Mononuclear cell (primary cell): ENCODE data around the gene SPO11. TPM values are rescaled to one million over a fixed set of nuclear protein-coding genes. Genes with fewer than 3 reads are reported as not detected.

Experiments used
- H3K27me3 ChIP-seq: 2 replicates; pipeline ENCODE4 v1.6.0; 2011; ENCODE audit warnings: low read length, control low read depth; ENCODE audit not compliant: insufficient read depth
- H3K4me1 ChIP-seq: 2 replicates; pipeline ENCODE4 v1.5.1; 2011; ENCODE audit warnings: mild to moderate bottlenecking, low read length, control low read depth; ENCODE audit not compliant: insufficient read depth
- H3K4me3 ChIP-seq: 2 replicates; pipeline ENCODE4 v1.5.1; 2011; ENCODE audit warnings: mild to moderate bottlenecking, low read length, moderate library complexity
- H3K9me3 ChIP-seq: 2 replicates; pipeline ENCODE4 v1.5.1; 2011; ENCODE audit warnings: low read depth, mild to moderate bottlenecking, control low read depth, low read length
- total RNA-seq: library from RNA; depleted of rRNA; stranded (reverse); fragments of >200 nt; gene quantifications from one replicate; pipeline ENCODE4 v1.2.3, GENCODE V29; 2012

The SPO11 gene
- total RNA-seq, 1 donor = not detected

- Histone ChIP-seq H3K4me3 (no peak overlapping the region), H3K27me3 (peaks cover 2% of the 10 kb centered on the region), H3K9me3 (no peaks in the 10 kb centered on the region), H3K4me1 (no peaks in the 10 kb centered on the region)
Measured at GRCh38 chr20:57317789-57318371, 11.7 kb upstream of the SPO11 start.

- Histone ChIP-seq H3K9me3 (no peaks in the 10 kb centered on the region), H3K4me3 (no peak overlapping the region), H3K27me3 (peaks cover 9% of the 10 kb centered on the region), H3K4me1 (no peaks in the 10 kb centered on the region)
Measured at GRCh38 chr20:57319584-57319983, 10.0 kb upstream of the SPO11 start.

GRCh38 chr20:57320358-57320757 lies 9.2 kb upstream of the SPO11 start:
- no peaks in the 10 kb centered on the region for H3K4me1 ChIP-seq
- H3K9me3 ChIP-seq = no peaks in the 10 kb centered on the region
- no peak overlapping the region for H3K4me3 ChIP-seq
- H3K27me3 ChIP-seq = peaks cover 16% of the 10 kb centered on the region

GRCh38 chr20:57321142-57321541 lies 8.5 kb upstream of the SPO11 start:
- Histone ChIP-seq H3K27me3 (peaks cover 17% of the 10 kb centered on the region), H3K4me3 (no peak overlapping the region), H3K9me3 (no peaks in the 10 kb centered on the region), H3K4me1 (no peaks in the 10 kb centered on the region)

GRCh38 chr20:57322476-57322875 lies 7.1 kb upstream of the SPO11 start:
- Histone ChIP-seq H3K27me3 (peaks cover 17% of the 10 kb centered on the region), H3K9me3 (no peaks in the 10 kb centered on the region), H3K4me3 (no peak overlapping the region), H3K4me1 (no peaks in the 10 kb centered on the region)

- Histone ChIP-seq H3K27me3 (peaks cover 17% of the 10 kb centered on the region), H3K9me3 (no peaks in the 10 kb centered on the region), H3K4me3 (no peak overlapping the region)
Measured at GRCh38 chr20:57323034-57323433, 6.6 kb upstream of the SPO11 start.

GRCh38 chr20:57325632-57326356 lies 3.8 kb upstream of the SPO11 start:
- Histone ChIP-seq H3K4me3 (no peak overlapping the region), H3K9me3 (no peaks in the 10 kb centered on the region), H3K27me3 (peaks cover 26% of the 10 kb centered on the region), H3K4me1 (no peaks in the 10 kb centered on the region)

More at GRCh38 chr20:57323034-57323433, 6.6 kb upstream of the SPO11 start:
- no peaks in the 10 kb centered on the region for H3K4me1 ChIP-seq

- no peak overlapping the region for H3K4me3 ChIP-seq
- H3K9me3 ChIP-seq = no peaks in the 10 kb centered on the region
- H3K4me1 ChIP-seq = no peaks in the 10 kb centered on the region
- peaks cover 36% of the 10 kb centered on the region for H3K27me3 ChIP-seq
Measured at GRCh38 chr20:57326667-57327455, 2.7 kb upstream of the SPO11 start.

GRCh38 chr20:57327820-57328219 lies 1.8 kb upstream of the SPO11 start:
- no peaks in the 10 kb centered on the region for H3K9me3 ChIP-seq
- no peak overlapping the region for H3K4me3 ChIP-seq
- H3K4me1 ChIP-seq = no peaks in the 10 kb centered on the region
- peaks cover 43% of the 10 kb centered on the region for H3K27me3 ChIP-seq

- Histone ChIP-seq H3K4me3 (no peak overlapping the region), H3K9me3 (no peaks in the 10 kb centered on the region), H3K4me1 (no peaks in the 10 kb centered on the region), H3K27me3 (peaks cover 34% of the 10 kb centered on the region)
Measured at GRCh38 chr20:57330998-57331397, 1.4 kb downstream of the SPO11 start.

GRCh38 chr20:57332105-57333089 lies 2.8 kb downstream of the SPO11 start:
- H3K9me3 ChIP-seq = no peaks in the 10 kb centered on the region
- H3K4me3 ChIP-seq = no peak overlapping the region
- no peaks in the 10 kb centered on the region for H3K4me1 ChIP-seq
- peaks cover 44% of the 10 kb centered on the region for H3K27me3 ChIP-seq

GRCh38 chr20:57335392-57335791 lies 5.8 kb downstream of the SPO11 start:
- Histone ChIP-seq H3K9me3 (no peaks in the 10 kb centered on the region), H3K4me3 (no peak overlapping the region), H3K27me3 (peaks cover 47% of the 10 kb centered on the region), H3K4me1 (no peaks in the 10 kb centered on the region)

- Histone ChIP-seq H3K4me3 (no peak overlapping the region), H3K4me1 (no peaks in the 10 kb centered on the region), H3K9me3 (no peaks in the 10 kb centered on the region), H3K27me3 (peaks cover 30% of the 10 kb centered on the region)
Measured at GRCh38 chr20:57341663-57342062, 12.1 kb downstream of the SPO11 start.

- Histone ChIP-seq H3K9me3 (no peaks in the 10 kb centered on the region), H3K4me3 (no peak overlapping the region), H3K27me3 (peaks cover 21% of the 10 kb centered on the region), H3K4me1 (no peaks in the 10 kb centered on the region)
Measured at GRCh38 chr20:57342829-57343228, 13.2 kb downstream of the SPO11 start.
